ENCODE results near the gene MSMB. TPM values are rescaled to one million over a fixed set of nuclear protein-coding genes. Genes with fewer than 3 reads are reported as not detected.

The MSMB gene
- total and polyA plus RNA-seq, 9 of the 15 experiments (the other 6 are each of a cell fraction or from before 2014, with no cell fraction given), result 0.21 to 0.60 TPM; not detected in 7

DNA sequence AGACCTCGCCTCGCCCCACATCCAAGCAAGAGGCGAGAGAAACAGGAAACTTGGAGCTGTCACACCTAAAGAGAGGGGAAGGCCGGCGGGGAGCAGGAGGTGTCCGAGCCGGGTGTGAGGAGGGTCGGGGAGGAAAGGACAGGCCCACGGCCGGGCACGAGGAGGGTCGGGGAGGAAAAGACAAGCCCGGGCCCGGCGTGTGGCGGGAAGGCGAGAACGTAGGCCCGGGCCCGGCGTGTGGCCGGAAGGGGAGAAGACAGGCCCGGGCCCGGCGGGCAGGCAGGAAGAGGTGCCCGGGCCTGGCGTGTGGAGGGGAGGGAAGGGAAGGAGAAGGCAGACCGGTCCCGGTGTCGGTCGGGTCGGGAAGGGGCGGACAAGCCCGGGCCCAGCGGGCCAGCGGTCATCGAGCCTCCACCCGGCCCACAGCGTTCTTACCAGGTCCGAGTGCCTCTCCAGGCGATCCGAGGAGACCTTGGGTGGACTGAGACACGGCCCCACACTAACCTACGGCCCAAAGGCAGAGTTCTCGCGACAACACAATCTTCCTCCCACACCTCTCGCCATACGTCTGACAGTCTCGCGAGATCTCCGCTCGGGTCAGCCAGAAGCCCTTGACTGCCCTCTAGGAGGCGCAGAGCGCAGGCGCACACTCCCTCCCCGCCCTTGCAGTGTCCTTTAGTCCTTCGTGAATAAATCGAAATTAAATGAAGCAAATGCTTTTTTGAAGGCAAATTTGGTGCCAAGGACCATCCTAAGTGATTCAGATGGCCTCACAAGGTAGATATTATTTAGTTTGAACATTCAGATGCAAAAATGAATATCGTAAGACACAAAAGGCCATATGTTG lies 15.8 kb downstream of the MSMB start, which contains the start of gene NCOA4 (continued):
- TF ChIP-seq MCM3 (IDR thresholded peaks at IDR 0.05) (no peak), POLR2G (IDR thresholded peaks at IDR 0.05; ENCODE audit: low read depth, low read length) (peak; percentile 99), FOXJ2 (tag; IDR thresholded peaks at IDR 0.05) (peak; percentile 11; the same call in 1 of the 2 replicates), ZNF639 (CRISPR knock-in tag; conservative IDR thresholded peaks at IDR 0.05 in 1 of 2, IDR thresholded peaks at IDR 0.05 in 1 of 2) (0 out of 4 replicates have a peak, but pooled peaks of 1 of the 2 experiments have one; percentile 18), ZBTB17 (CRISPR knock-in tag; IDR thresholded peaks at IDR 0.05) (0 out of 2 replicates have a peak, but pooled peaks have one; percentile 22), ZNF184 (CRISPR knock-in tag; IDR thresholded peaks at IDR 0.05) (no peak), CREB3L1 (IDR thresholded peaks at IDR 0.05; ENCODE audit: borderline replicate concordance, low read depth) (peak; percentile 98), SMAD4 (CRISPR knock-in tag; conservative IDR thresholded peaks at IDR 0.05) (peak; percentile 65; the same call in 1 of the 2 replicates), TAF15 (IDR thresholded peaks at IDR 0.05; ENCODE audit: low read depth, low read length) (no peak), ARID1B (IDR thresholded peaks at IDR 0.05) (peak; percentile 8; the same call in 1 of the 2 replicates), NR2C1 (IDR thresholded peaks at IDR 0.05) (peak; percentile 79), NR2C1 (tag; IDR thresholded peaks at IDR 0.05) (peak; percentile 70), POLR2A (conservative IDR thresholded peaks at IDR 0.05) (peak; percentile 97), TAF7 (tag; IDR thresholded peaks at IDR 0.05) (peak; percentile 53; the same call in 1 of the 2 replicates), NFATC3 (IDR thresholded peaks at IDR 0.05) (no peak), ZNF384 (IDR thresholded peaks at IDR 0.05; ENCODE audit: low read depth, low read length) (no peak), NEUROD1 (IDR thresholded peaks at IDR 0.05; ENCODE audit: borderline replicate concordance, low read depth, low read length, partially characterized antibody) (peak; percentile 91), GABPB1 (CRISPR knock-in tag; IDR thresholded peaks at IDR 0.05) (peak; percentile 70), THRB (CRISPR knock-in tag; conservative IDR thresholded peaks at IDR 0.05) (no peak), YY1 (IDR thresholded peaks at IDR 0.05; ENCODE audit: borderline replicate concordance in 1 of 3, control insufficient read depth in 1 of 3, extremely low read depth in 1 of 3, insufficient read depth in 3 of 3, insufficient read length in 1 of 3, insufficient replicate concordance in 2 of 3, low read depth in 1 of 3, low read length in 2 of 3) (peak in 2 of 3 experiments; percentile 47 to 51), SMC3 (conservative IDR thresholded peaks at IDR 0.05; ENCODE audit: insufficient read depth, low read depth, low read length) (0 out of 2 replicates have a peak, but pooled peaks have one; percentile 4)
- TF ChIP-seq, protein P1, sequence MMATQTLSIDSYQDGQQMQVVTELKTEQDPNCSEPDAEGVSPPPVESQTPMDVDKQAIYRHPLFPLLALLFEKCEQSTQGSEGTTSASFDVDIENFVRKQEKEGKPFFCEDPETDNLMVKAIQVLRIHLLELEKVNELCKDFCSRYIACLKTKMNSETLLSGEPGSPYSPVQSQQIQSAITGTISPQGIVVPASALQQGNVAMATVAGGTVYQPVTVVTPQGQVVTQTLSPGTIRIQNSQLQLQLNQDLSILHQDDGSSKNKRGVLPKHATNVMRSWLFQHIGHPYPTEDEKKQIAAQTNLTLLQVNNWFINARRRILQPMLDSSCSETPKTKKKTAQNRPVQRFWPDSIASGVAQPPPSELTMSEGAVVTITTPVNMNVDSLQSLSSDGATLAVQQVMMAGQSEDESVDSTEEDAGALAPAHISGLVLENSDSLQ (IDR thresholded peaks at IDR 0.05), result peak; percentile 80
